HG02973 (cell line): ENCODE results near the gene AGAP9.
A peak's percentile ranks its signal among the peaks of the same experiment; 100 is the strongest.
"Not testable (repeated sequence)": the region's sequence is repeated elsewhere in the genome, so short reads cannot be mapped to it uniquely, and the experiment has no call there.

Experiments used
- ATAC-seq: cut with Tn5 transposase; IDR thresholded peaks from one replicate; pipeline ENCODE4 v1.9.1; 2021; ENCODE audit warnings: moderate library complexity; ENCODE audit not compliant: unreplicated experiment

Gene AGAP9

DNA sequence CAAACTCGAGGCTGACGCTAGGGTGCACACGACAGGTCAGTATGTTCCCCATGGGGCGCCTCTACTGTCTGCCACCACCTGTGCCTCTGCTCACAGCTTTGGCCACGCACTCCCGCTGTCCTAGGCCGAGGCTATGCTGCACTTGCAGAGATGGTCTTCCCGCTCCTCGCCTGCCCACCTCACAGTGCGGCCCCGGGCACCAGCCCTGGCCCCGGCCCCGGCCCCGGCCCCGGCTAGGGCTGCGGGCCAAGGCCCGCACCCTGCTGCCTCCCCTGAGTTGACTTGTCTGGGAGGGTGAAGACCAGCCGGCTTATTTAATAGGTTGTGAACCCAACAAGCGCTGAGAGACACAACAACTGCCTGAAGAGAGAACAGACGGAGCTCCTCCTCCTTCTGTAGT is at the start of gene AGAP9:
Gene AGAP9 (minus strand): TSS at position 164 of the 400 bp plus-strand sequence. CDS start 112 bp downstream, at position 52.
- ATAC-seq: not testable (repeated sequence)

DNA sequence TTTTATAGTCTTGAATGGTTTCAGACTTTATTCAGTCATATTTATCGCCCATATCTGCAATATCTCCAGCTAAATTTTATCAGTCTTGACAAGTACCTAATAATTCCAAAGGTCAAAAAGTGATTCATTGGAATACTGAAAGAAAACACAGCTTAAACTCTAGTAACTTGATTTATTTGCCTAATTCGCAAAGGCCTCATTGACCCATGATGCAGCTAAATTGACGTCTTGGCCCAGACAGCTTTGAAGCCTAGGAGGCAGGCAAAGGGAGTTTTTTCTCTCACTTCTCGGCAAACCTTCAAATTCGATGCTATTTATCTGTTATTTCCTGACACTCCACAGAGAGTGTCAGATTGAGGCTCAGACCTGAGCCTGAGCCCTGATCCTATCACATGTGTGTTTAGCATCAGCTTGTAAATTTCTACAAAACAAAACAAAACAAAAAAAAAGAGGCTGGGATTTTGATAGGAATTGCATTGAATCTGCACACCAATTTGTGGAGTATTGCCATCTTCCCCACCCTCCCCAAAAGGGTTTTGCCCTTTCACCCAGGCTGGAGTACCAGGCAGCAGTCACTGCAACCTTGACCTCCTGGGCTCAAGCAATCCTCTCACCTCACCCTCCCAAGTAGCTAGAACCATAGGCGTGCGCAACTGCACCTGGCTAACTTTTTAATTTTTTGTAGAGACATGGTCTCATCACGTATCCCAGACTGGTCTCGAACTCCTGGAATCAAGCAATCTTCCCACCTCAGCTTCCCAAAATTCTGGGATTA is 47.9 kb upstream of the AGAP9 start:
- ATAC-seq: not testable (repeated sequence)

GRCh38 chr10:47566757-47567156 is 43.3 kb upstream of the AGAP9 start:
- not testable (repeated sequence) for ATAC-seq

GRCh38 chr10:47566108-47566699 is 42.8 kb upstream of the AGAP9 start:
- ATAC-seq: not testable (repeated sequence)

DNA sequence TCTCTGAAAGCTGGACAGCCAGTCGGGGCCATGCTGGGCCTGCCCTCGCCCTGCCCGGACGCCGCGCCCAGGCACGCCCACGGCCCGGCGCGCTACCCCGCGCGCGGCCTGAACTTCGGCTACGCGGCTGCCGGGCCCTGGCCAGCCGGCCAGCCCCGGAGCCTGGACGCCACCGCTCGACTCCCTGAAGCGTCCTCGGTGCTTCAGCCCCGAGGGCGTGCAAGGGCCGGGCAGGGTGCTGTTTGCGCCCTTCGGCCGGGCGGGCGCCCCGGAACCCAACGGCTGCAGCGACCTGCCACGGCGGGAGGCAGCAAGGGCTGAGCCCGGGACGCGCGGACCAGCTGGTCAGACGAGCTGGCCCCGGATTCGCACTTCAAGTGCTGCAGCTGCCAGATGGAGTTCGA is 42.1 kb upstream of the AGAP9 start:
- not testable (repeated sequence) for ATAC-seq

DNA sequence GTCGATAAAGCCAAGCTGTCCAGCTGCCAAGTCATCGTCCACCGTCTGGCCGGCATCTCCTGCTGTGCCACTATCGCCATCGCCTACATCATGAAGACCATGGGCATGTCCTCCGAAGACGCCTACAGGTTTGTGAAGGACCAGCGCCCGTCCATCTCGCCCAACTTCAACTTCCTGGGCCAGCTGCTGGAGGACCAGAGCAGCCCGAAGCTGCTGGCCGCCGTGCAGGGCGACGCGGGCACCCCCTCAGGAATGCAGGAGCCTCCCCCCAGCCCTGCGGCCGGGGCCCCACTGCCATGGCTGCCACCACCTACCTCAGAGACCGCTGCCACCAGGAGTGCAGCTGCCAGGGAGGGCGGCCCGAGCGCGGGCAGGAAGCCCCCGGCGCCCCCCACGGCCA is 41.5 kb upstream of the AGAP9 start:
- not testable (repeated sequence) for ATAC-seq

DNA sequence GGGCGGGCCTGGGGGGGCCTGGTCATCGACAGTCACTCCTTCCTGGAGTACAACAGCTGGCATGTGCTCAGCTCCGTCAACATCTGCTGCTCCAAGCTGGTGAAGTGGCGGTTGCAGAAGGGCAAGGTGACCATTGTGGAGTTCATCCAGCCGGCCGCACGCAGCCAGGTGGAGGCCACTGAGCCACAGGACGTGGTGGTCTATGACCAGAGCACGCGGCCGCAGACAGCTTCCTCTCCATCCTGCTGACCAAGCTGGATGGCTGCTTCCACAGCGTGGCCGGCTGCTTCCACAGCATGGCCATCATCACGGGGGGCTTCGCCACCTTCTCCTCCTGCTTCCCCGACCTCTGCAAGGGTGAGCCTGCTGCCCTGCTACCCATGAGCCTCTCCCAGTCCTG is 40.9 kb upstream of the AGAP9 start:
- ATAC-seq: not testable (repeated sequence)

DNA sequence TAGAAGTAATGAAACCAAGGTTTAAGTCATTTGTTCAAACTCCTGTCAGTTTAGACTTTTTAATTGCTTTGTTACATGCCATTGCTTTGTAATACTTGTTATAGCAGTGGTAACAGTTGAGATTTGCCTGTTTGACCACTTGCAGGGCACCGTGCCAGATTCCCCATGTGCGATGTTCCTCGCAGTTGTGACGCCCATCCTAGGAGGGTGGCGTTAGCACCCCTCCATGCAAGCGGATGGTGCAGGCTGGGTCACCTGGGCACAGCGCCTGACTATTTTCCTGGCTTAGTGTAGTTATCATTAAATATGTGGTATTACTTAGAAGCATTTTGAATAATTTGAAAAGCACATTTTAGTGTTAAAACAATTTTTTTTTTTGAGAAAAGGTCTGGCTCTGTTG is 37.0 kb upstream of the AGAP9 start:
- ATAC-seq: not testable (repeated sequence)

- ATAC-seq: not testable (repeated sequence)
These were observed 36.4 kb upstream of the AGAP9 start for GRCh38 chr10:47559718-47560308.

- ATAC-seq: not testable (repeated sequence)
These were observed 34.7 kb upstream of the AGAP9 start for GRCh38 chr10:47558109-47558508.

- ATAC-seq: not testable (repeated sequence)
These were observed 34.2 kb upstream of the AGAP9 start for GRCh38 chr10:47557616-47558015.

DNA sequence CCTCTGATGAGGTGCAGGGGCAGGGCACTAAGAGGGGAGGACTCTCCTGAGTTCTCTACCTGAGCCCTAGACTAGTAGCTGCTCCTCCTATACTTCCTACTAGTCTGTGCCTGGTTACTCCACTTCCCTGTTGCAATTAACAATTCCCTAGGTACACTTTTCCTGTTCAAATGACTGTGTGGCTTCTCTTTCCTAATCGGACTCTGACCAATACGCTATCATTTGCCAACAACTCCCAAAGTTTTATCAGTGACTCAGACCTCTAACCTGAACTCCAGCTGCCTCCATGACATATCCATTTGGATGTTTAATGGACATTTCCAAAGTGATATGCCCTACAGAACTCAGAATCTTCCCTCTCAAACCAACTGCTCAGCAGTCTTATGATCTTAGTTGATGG is 31.9 kb upstream of the AGAP9 start:
- ATAC-seq: not testable (repeated sequence)

- not testable (repeated sequence) for ATAC-seq
These were observed 31.1 kb upstream of the AGAP9 start for GRCh38 chr10:47554552-47554951.

DNA sequence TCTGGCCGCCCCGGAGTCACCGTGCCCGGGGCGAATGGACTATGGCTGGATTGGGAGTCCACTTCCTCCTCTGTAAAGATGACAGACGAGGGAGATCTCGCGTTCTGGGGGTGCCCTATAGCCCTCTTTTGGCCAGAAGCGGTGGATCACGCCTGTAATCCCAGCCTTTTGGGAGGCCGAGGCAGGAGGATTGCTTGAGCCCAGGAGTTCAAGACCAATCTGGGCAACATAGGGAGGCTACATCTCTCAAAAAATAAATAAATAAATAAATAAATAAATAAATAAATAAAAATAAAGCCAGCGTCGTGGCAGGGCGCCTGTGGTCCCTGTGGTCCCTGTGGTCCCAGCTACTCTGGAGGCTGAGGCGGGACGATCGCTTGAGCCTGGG is 30.4 kb upstream of the AGAP9 start:
- not testable (repeated sequence) for ATAC-seq

DNA sequence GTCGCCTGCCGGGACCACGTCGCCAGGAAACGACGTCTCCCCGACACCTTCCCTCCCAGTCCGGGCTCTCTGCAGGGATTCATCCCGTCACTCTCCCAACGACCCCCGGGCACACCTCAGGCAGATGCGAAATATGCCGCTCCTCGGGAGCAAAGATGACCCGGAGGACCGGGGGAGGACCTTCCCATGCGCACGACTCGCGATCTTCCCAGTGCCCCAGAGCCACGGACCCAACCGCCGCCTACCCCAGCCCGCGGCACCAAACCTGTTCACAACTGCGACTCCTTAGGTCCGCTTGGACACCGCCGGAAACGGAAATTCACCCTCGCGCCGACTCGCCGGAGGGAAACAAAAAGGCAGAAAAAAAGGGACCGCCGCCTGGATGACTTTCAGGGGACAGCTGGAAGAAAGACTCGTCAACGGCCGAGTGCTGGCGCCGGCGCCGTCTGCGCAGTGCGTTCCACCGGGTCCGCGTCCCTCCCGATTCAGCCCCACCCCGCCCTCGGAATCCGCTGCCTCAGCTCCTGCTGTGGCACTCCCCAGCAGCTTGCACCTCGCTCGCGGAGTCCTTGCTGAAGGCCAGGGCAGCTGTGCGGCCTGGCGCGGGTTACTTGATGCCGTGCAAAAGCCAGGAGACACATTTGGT is 29.9 kb upstream of the AGAP9 start:
- ATAC-seq: peak; percentile 83

GRCh38 chr10:47552719-47553118 is 29.3 kb upstream of the AGAP9 start:
- ATAC-seq: peak; percentile 49

DNA sequence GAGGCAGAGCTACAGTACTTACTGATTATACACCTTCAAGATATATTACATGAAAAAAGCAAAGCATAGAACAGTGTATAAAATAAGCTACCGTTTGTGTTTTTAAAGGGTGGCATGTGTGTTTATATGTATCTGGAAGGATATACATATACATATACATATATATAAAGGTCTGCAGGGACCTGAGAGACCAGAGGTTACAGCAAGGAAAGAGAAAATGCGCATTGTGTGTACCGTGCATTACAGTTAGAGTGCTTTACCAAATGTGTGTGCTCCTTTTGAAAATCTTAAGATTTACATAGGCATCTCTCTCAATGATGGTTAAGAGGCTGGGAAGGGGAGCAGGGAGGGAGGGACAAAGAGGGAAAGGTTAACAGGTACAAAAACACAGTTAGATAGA is 23.8 kb upstream of the AGAP9 start:
- ATAC-seq: not testable (repeated sequence)

- not testable (repeated sequence) for ATAC-seq
These were observed 13.0 kb upstream of the AGAP9 start for GRCh38 chr10:47536430-47536829.

DNA sequence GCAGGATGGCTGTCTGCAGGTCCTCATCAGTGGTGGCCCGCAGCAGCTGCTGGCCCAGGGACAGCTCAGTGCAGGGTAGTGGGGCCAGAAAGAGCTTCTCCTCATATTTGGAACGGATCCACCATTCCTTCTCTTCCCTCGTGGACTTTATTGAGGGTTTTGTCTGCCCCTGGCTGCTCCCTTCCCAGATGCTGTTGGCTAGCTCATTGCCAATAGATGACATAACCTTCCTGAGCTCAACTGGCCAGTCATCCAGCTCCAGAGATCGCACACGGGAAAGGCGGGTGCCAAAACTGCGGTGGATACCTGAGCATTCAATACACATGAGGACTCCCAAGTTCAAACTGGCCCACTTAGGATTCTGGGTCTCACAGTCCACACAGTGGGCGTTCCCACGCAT is 21.1 kb downstream of the AGAP9 start:
- ATAC-seq: not testable (repeated sequence)

DNA sequence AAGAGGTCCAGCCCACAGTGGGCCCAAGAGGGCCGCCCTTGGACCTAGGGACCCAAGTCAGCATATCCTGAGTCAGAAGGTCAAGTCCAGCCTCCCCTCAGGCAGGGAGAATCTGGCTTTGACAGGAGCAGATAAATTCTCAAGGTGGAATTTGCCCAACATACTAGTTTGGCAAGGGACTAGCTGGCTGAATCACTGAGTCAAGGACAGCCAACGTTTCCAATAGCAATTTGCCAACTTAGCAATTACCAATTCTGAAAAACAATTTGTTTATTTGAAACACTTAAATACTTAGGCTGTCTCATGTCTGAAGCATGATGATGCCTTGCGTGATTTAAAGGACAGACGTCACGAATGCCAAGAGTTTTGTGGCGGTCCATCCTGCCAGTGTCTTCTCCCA is 29.2 kb downstream of the AGAP9 start:
- not testable (repeated sequence) for ATAC-seq

DNA sequence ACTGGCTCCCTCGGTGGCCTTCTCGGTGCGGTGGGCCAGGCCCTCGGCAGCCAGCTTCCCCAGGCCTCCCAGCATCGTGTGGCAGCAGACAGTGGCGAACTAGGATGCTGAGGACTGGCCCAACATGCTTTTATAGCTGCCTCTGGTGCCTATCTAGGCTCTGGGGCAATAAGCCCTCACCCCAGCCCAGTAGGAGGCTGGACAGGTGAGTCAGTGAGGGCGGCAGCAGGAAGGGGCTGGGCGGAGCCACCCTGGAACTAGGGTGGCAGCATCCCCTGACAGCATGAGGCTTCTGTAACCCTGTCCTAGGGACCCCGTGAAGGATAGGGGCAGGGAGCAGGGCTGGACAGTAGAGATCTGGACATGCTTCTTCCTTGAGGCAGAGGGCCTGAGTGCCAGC is 31.8 kb downstream of the AGAP9 start, which contains the start of gene FAM25G:
Gene FAM25G (minus strand): TSS at position 101 of the 400 bp plus-strand sequence. CDS start 26 bp downstream, at position 75.
- not testable (repeated sequence) for ATAC-seq
